ENCODE data around the gene WDR74.

- no peak for TF ChIP-seq GATA2 (CRISPR knock-in tag; IDR thresholded peaks at IDR 0.05)
- TF ChIP-seq CTCF (IDR thresholded peaks at IDR 0.05 in 2 of 3, conservative IDR thresholded peaks at IDR 0.05 in 1 of 3; ENCODE audit: insufficient read depth in 2 of 3, low read depth in 1 of 3, low read length in 3 of 3) = no peak
- TF ChIP-seq REST (IDR thresholded peaks at IDR 0.05; ENCODE audit: borderline replicate concordance) = peak; percentile 58
- TF ChIP-seq REST (CRISPR knock-in tag; IDR thresholded peaks at IDR 0.05; ENCODE audit: low read depth) = peak; percentile 42; the same call in 1 of the 2 replicates
- peak; percentile 100 for TF ChIP-seq CREM (IDR thresholded peaks at IDR 0.05; ENCODE audit: low read depth)
- no peak for TF ChIP-seq HDGF (IDR thresholded peaks at IDR 0.05)
- peak in 1 of 2 experiments; percentile 9; a peak in 1 of 4 replicates for TF ChIP-seq NONO (IDR thresholded peaks at IDR 0.05; ENCODE audit: low read depth in 2 of 2, low read length in 1 of 2)
Measured at GRCh38 chr11:62839050-62839945, at the start of gene WDR74.

Measured in K562 (cell line).